Measurements from ENCODE around the gene LPAR2. TPM values are rescaled to one million over a fixed set of nuclear protein-coding genes. Genes with fewer than 3 reads are reported as not detected.

Gene LPAR2
- total RNA-seq, 1 experiment from 2014 or later: 26.6 TPM

GRCh38 chr19:19662871-19663255 is 34.8 kb upstream of the LPAR2 start:
- Histone ChIP-seq H3K4me2 (ENCODE audit: low read length) (peak overlapping the region; percentile 98), H3K9ac (ENCODE audit: low read length) (peak overlapping the region; percentile 95), H3K4me3 (ENCODE audit: low read length) (peak overlapping the region; percentile 94), H2AFZ (ENCODE audit: low read length) (peak overlapping the region; percentile 83), H3K27me3 (ENCODE audit: low read length) (no peaks in the 10 kb centered on the region), H3K4me1 (ENCODE audit: insufficient read depth, low read length) (peaks cover 11% of the 10 kb centered on the region), H3K9me3 (ENCODE audit: low read length) (no peaks in the 10 kb centered on the region), H3K27ac (ENCODE audit: low read length) (peak overlapping the region; percentile 71), H3K9me2 (replicated peaks; ENCODE audit: low read length) (no peaks in the 10 kb centered on the region), H4K20me1 (ENCODE audit: low read length) (0 out of 2 replicates have a peak, but pooled peaks cover 7% of the 10 kb centered on the region), H3K36me3 (ENCODE audit: low read depth, low read length) (peaks cover 16% of the 10 kb centered on the region; the same call in 1 of the 2 replicates), H3F3A (ENCODE audit: low read length, unreplicated experiment) (no peaks in the 10 kb centered on the region), H3K79me2 (ENCODE audit: low read length) (peaks cover 35% of the 10 kb centered on the region)
- intact Hi-C loops (cut with micrococcal nuclease): no loop called here
- TF ChIP-seq EZH2 (IDR thresholded peaks at IDR 0.05; ENCODE audit: low read length, unreplicated experiment): no peak
- TF ChIP-seq EZH2phosphoT487 (IDR thresholded peaks at IDR 0.05; ENCODE audit: borderline replicate concordance, low read length): no peak
- no peak for TF ChIP-seq CTCF (conservative IDR thresholded peaks at IDR 0.05; ENCODE audit: low read depth, low read length)
- no TSS peak for BruUV-seq (replicated peaks)
- ATAC-seq (peak; percentile 4), DNase-seq (no peak)
- ChIA-PET CTCF (no interaction called here), POLR2A (ENCODE audit: unreplicated experiment) (no interaction called here)

- H3K36me3 ChIP-seq (ENCODE audit: low read depth, low read length): peaks cover 21% of the 10 kb centered on the region; the same call in 1 of the 2 replicates
- H3K9me2 ChIP-seq (replicated peaks; ENCODE audit: low read length): no peaks in the 10 kb centered on the region
- no peak for DNase-seq
- CTCF ChIA-PET: no interaction called here
- TF ChIP-seq EZH2phosphoT487 (IDR thresholded peaks at IDR 0.05; ENCODE audit: borderline replicate concordance, low read length) (no peak), CTCF (conservative IDR thresholded peaks at IDR 0.05; ENCODE audit: low read depth, low read length) (no peak), EZH2 (IDR thresholded peaks at IDR 0.05; ENCODE audit: low read length, unreplicated experiment) (no peak)
- no peak overlapping the region for H2AFZ ChIP-seq (ENCODE audit: low read length)
- H3K9me3 ChIP-seq (ENCODE audit: low read length): no peaks in the 10 kb centered on the region
- H3K79me2 ChIP-seq (ENCODE audit: low read length): peaks cover 35% of the 10 kb centered on the region
- 0 out of 2 replicates have a peak, but pooled peaks cover 7% of the 10 kb centered on the region for H4K20me1 ChIP-seq (ENCODE audit: low read length)
- intact Hi-C loops (cut with micrococcal nuclease): no loop called here
- H3K4me2 ChIP-seq (ENCODE audit: low read length): peak overlapping the region; percentile 98
- no peaks in the 10 kb centered on the region for H3K27me3 ChIP-seq (ENCODE audit: low read length)
- BruUV-seq (replicated peaks): TSS peak; percentile 73
- peak overlapping the region; percentile 95; the same call in 1 of the 2 replicates for H3K9ac ChIP-seq (ENCODE audit: low read length)
- H3F3A ChIP-seq (ENCODE audit: low read length, unreplicated experiment): no peaks in the 10 kb centered on the region
- H3K4me1 ChIP-seq (ENCODE audit: insufficient read depth, low read length): peaks cover 11% of the 10 kb centered on the region
- H3K4me3 ChIP-seq (ENCODE audit: low read length): peak overlapping the region; percentile 94
- POLR2A ChIA-PET (ENCODE audit: unreplicated experiment): no interaction called here
- ATAC-seq: no peak
- no peak overlapping the region for H3K27ac ChIP-seq (ENCODE audit: low read length)
These were observed 34.3 kb upstream of the LPAR2 start for GRCh38 chr19:19662344-19662743.

GRCh38 chr19:19661675-19662251 is 33.7 kb upstream of the LPAR2 start:
- Histone ChIP-seq H3K27me3 (ENCODE audit: low read length) (no peaks in the 10 kb centered on the region), H3K4me3 (ENCODE audit: low read length) (peak overlapping the region; percentile 94), H2AFZ (ENCODE audit: low read length) (no peak overlapping the region), H3F3A (ENCODE audit: low read length, unreplicated experiment) (no peaks in the 10 kb centered on the region), H3K4me2 (ENCODE audit: low read length) (peak overlapping the region; percentile 98), H3K9me3 (ENCODE audit: low read length) (no peaks in the 10 kb centered on the region), H3K9ac (ENCODE audit: low read length) (no peak overlapping the region), H3K4me1 (ENCODE audit: insufficient read depth, low read length) (peaks cover 11% of the 10 kb centered on the region), H4K20me1 (ENCODE audit: low read length) (0 out of 2 replicates have a peak, but pooled peaks cover 7% of the 10 kb centered on the region), H3K36me3 (ENCODE audit: low read depth, low read length) (peaks cover 27% of the 10 kb centered on the region), H3K27ac (ENCODE audit: low read length) (no peak overlapping the region), H3K9me2 (replicated peaks; ENCODE audit: low read length) (no peaks in the 10 kb centered on the region), H3K79me2 (ENCODE audit: low read length) (peaks cover 35% of the 10 kb centered on the region)
- POLR2A ChIA-PET (ENCODE audit: unreplicated experiment): no interaction called here
- TF ChIP-seq CTCF (conservative IDR thresholded peaks at IDR 0.05; ENCODE audit: low read depth, low read length) (no peak), EZH2 (IDR thresholded peaks at IDR 0.05; ENCODE audit: low read length, unreplicated experiment) (no peak), EZH2phosphoT487 (IDR thresholded peaks at IDR 0.05; ENCODE audit: borderline replicate concordance, low read length) (no peak)
- no TSS peak for BruUV-seq (replicated peaks)
- intact Hi-C loops (cut with micrococcal nuclease): no loop called here
- CTCF ChIA-PET: no interaction called here
- DNase-seq (no peak), ATAC-seq (no peak)

All from PC-3 (cell line).